HepG2 (cell line): ENCODE data around the gene HEPN1. TPM values are rescaled to one million over a fixed set of nuclear protein-coding genes. Genes with fewer than 3 reads are reported as not detected.

Experiments used
- ATAC-seq: fragments of 200-7000 bp; cut with Tn5 transposase; 3 replicates; pipeline ENCODE4 v1.9.1; 2020; ENCODE audit warnings: mild to moderate bottlenecking, moderate library complexity
- BruUV-seq: library from RNA; stranded (reverse); fragments of 400-500 nt; replicated peaks from 2 replicates; lab custom pipeline; 2021; lab: Mats Ljungman, UMichigan
- CTCF ChIA-PET: fragments of 300-600 bp; formaldehyde crosslinking; extraction: SDS; loops from one replicate; lab custom pipeline; 2021; ENCODE audit warnings: low total read pairs, inconsistent platforms, low intra/inter-chr PET ratio; lab: Yijun Ruan, JAX
- POLR2A ChIA-PET: fragments of 350-600 bp; sonication (Branson Sonifier 250); formaldehyde crosslinking; loops from one replicate; lab custom pipeline; 2020; ENCODE audit warnings: antibody characterized with exemption, inconsistent platforms; lab: Yijun Ruan, JAX
- DNase-seq: peaks from one replicate; pipeline ENCODE4 v3.0.0-alpha.2; 2015; ENCODE audit warnings: low spot score
- FAIRE-seq: peaks from 3 replicates; lab custom pipeline; 2011; peaks lifted over from hg19 to GRCh38; lab: Jason Lieb, UNC
- H2AFZ ChIP-seq: one replicate; pipeline ENCODE4 v1.6.1; 2011; ENCODE audit warnings: low read length, inconsistent platforms
- H3K27ac ChIP-seq: fragments of 300-600 bp; 3 replicates; pipeline ENCODE4 v1.8.0; 2011; ENCODE audit warnings: mixed run types, mild to moderate bottlenecking, mixed read lengths, low read length, inconsistent platforms; ENCODE audit not compliant: insufficient read depth; ENCODE audit errors: extremely low read length
- H3K27me3 ChIP-seq, 2 experiments: fragments of 200-600 bp in 1 of 2; 2 replicates in 1 of 2; 3 replicates in 1 of 2; pipeline versions ENCODE4 v1.6.0 to v1.8.0; 2011; ENCODE audit warnings: low read length in 2 of 2, mild to moderate bottlenecking in 2 of 2, moderate library complexity in 2 of 2, inconsistent platforms in 1 of 2; ENCODE audit not compliant: insufficient read depth in 2 of 2, control insufficient read depth in 1 of 2
- H3K36me3 ChIP-seq, 2 experiments: fragments of 200-600 bp in 1 of 2; replicated peaks in 1 of 2; 2 replicates in 1 of 2; 3 replicates in 1 of 2; pipeline versions ENCODE4 v1.5.1 to v1.8.0; 2011; ENCODE audit warnings: low read length in 2 of 2, inconsistent platforms in 1 of 2; ENCODE audit not compliant: insufficient read depth in 2 of 2, control insufficient read depth in 1 of 2
- H3K4me1 ChIP-seq: 2 replicates; pipeline ENCODE4 v1.5.1; 2012; ENCODE audit warnings: low read length, inconsistent platforms; ENCODE audit not compliant: insufficient read depth
- H3K4me2 ChIP-seq: 2 replicates; pipeline ENCODE4 v1.6.0; 2011; ENCODE audit warnings: low read depth, low read length, inconsistent platforms
- H3K4me3 ChIP-seq, 3 experiments: fragments of 200-600 bp in 1 of 3; sonication (generic), shearing (Covaris generic) in 1 of 3; replicated peaks in 1 of 3; 2 replicates each; pipeline ENCODE4 v1.5.1; 2011 to 2016; ENCODE audit warnings: low read length in 3 of 3, inconsistent platforms in 2 of 3, low read depth in 2 of 3, mild to moderate bottlenecking in 2 of 3, control low read depth in 1 of 3, mixed read lengths in 1 of 3; ENCODE audit not compliant: insufficient read depth in 1 of 3
- H3K79me2 ChIP-seq: one replicate; pipeline ENCODE4 v1.6.1; 2011; ENCODE audit warnings: low read length, inconsistent platforms; ENCODE audit not compliant: insufficient read depth
- H3K9ac ChIP-seq: 2 replicates; pipeline ENCODE4 v1.6.0; 2011; ENCODE audit warnings: mild to moderate bottlenecking, low read depth, low read length, inconsistent platforms; ENCODE audit not compliant: insufficient read depth
- H3K9me3 ChIP-seq: 2 replicates; pipeline ENCODE4 v1.5.1; 2012; ENCODE audit warnings: mild to moderate bottlenecking, low read length
- H4K20me1 ChIP-seq: 2 replicates; pipeline ENCODE4 v1.6.0; 2011; ENCODE audit warnings: inconsistent platforms, mild to moderate bottlenecking, low read length, moderate library complexity; ENCODE audit not compliant: insufficient read depth
- ATRX ChIP-seq: sonication (generic); formaldehyde crosslinking; IDR thresholded peaks from 2 replicates; pipeline ENCODE4 v1.4.0; 2020; ENCODE audit warnings: missing genetic modification reagents, borderline replicate concordance
- YY1 ChIP-seq: IDR thresholded peaks from 2 replicates; pipeline ENCODE4 v1.6.1; 2011; ENCODE audit warnings: low read length, low read depth, moderate library complexity, mild to moderate bottlenecking; ENCODE audit not compliant: insufficient read depth, insufficient replicate concordance
- ZNF263 ChIP-seq: sonication (generic); formaldehyde crosslinking; IDR thresholded peaks from 2 replicates; pipeline ENCODE4 v1.4.0; 2020; ENCODE audit warnings: missing genetic modification reagents
- WGBS: methylation state at CpG from one replicate; pipeline ENCODE4 v1.1.6; 2017; ENCODE audit warnings: low lambda C conversion rate; 5-methylcytosine and 5-hydroxymethylcytosine counted together
- in situ Hi-C: cut with HindIII; loops from 2 replicates; pipeline ENCODE4 v1.10.0; 2017; ENCODE audit warnings: low pct_unique_long_range_greater_than_20kb; ENCODE audit not compliant: extremely low pct_ligation_motif_present
- intact Hi-C: fragments of 100-400 bp; cut with micrococcal nuclease; formaldehyde crosslinking; loops from one replicate; pipeline ENCODE4 v1.10.0; 2022; ENCODE audit not compliant: unreplicated experiment
- polyA plus RNA-seq, 8 experiments: library from polyadenylated mRNA; depleted of rRNA in 3 of 8; stranded (reverse) in 7 of 8; unstranded in 1 of 8; fragments of >200 nt; fragmentation: Illumina TruSeq in 4 of 8; extraction: Trizol in 4 of 8; gene quantifications; 2 replicates each; pipeline versions ENCODE4 v1.2.1 to v1.2.3, GENCODE V29; 2011 to 2016; ENCODE audit warnings: low read depth in 4 of 8, missing spikeins in 1 of 8, mixed read lengths in 1 of 8; ENCODE audit not compliant: insufficient read depth in 1 of 8
- total RNA-seq, 5 experiments: library from RNA; depleted of rRNA; stranded (reverse); fragments of >200 nt; fragmentation: Illumina TruSeq; extraction: Trizol; gene quantifications; 2 replicates each; pipeline ENCODE4 v1.2.3, GENCODE V29; 2016; ENCODE audit warnings: low read depth in 1 of 5
- TF ChIP-seq, protein P1 (sequence below): IDR thresholded peaks from 2 replicates; pipeline ENCODE4 v1.6.1; 2012; ENCODE audit warnings: low read depth, low read length, improper control_type of control experiment

Gene HEPN1
- total and polyA plus RNA-seq, 2 of the 13 experiments (the other 11 are each of a cell fraction or from before 2014, with no cell fraction given): not detected

DNA sequence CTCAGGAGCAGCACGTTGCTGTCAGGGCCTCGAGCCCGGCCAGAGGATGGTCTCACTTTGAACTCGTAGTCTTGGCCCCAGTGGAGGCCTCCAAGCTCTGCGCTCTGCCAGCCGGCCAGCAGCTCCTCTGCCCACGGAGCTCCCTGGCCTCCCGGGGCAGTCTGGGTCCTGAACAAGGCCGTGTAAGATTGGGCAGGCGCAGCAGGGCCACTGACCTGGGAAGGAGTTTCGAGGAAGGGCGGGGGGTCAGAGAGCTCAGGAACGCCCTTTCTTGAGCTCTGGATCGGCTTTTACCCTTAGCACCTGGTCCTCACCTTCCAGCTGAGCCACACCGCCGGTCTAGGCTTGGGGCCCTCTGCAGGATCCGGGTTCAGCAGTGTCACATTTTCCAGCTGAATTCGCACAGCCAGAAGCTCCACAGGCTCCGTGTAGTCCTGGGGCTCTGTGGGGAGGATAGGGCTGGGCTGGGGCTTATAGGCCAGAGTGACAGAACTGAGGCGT is 23.5 kb upstream of the HEPN1 start (continued):
- TF ChIP-seq, protein P1, sequence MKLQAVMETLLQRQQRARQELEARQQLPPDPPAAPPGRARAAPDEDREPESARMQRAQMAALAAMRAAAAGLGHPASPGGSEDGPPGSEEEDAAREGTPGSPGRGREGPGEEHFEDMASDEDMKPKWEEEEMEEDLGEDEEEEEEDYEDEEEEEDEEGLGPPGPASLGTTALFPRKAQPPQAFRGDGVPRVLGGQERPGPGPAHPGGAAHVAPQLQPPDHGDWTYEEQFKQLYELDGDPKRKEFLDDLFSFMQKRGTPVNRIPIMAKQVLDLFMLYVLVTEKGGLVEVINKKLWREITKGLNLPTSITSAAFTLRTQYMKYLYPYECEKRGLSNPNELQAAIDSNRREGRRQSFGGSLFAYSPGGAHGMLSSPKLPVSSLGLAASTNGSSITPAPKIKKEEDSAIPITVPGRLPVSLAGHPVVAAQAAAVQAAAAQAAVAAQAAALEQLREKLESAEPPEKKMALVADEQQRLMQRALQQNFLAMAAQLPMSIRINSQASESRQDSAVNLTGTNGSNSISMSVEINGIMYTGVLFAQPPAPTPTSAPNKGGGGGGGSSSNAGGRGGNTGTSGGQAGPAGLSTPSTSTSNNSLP: no peak
- TF ChIP-seq, all 625 proteins: peak for 1

DNA sequence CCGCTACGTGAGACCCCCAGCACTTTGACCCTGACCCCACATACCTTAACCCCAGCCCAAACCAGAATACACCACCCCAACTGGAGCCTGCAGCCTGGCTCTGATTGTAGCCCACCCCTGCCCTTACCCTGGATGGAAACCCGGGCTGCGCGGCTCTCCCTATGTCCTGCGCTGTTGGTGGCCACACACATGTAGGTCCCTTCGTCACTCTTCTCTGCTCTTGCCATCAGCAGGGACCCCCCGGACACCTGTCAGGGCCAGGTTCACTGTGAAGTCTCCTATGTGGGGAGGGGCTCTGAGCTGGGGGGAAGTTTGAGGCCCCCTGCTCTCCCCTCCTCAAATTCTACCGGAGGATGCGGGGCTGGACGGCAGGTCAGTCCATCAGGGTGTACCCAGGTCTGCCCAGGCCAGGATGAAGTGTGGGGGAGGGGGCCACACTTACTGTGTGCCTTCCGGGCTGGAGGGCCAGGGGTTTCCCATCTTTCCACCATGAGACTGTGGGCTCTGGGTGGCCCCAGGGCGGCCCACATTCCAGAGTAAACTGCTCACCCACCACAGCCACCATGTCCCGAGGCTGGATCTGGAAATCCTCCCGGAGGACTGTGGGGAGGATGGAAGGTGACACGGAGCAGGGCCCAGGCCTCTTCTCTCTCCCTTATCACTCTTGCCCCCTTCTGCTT is 22.8 kb upstream of the HEPN1 start:
- peaks cover 66% of the 10 kb centered on the region for H3K4me1 ChIP-seq
- peaks cover 0 to 50% of the 10 kb centered on the region in 2 experiments; a peak in 4 of 5 replicates for H3K27me3 ChIP-seq
- CTCF ChIA-PET: no interaction called here
- POLR2A ChIA-PET: no interaction called here
- peak overlapping the region; percentile 67; the same call in 1 of the 2 replicates for H3K4me2 ChIP-seq
- no peaks in the 10 kb centered on the region for H3K79me2 ChIP-seq
- no peaks in the 10 kb centered on the region for H4K20me1 ChIP-seq
- no peak for DNase-seq
- no peak for FAIRE-seq
- H2AFZ ChIP-seq: no peak overlapping the region
- in situ Hi-C loops (no loop called here), intact Hi-C loops (no loop called here)
- peak overlapping the region in 1 of 3 experiments; percentile 34; a peak in 1 of 6 replicates for H3K4me3 ChIP-seq
- no TSS peak for BruUV-seq
- ATAC-seq: no peak
- H3K36me3 ChIP-seq: no peaks in the 10 kb centered on the region
- H3K9me3 ChIP-seq: no peaks in the 10 kb centered on the region
- WGBS: 65% methylated on average over 8 of the region's 16 CpGs
- no peak overlapping the region for H3K9ac ChIP-seq
- no peak overlapping the region for H3K27ac ChIP-seq
- TF ChIP-seq ATRX (CRISPR knock-in tag) (no peak), ZNF263 (CRISPR knock-in tag) (peak; percentile 53; the same call in 1 of the 2 replicates), YY1 (no peak)
